Loucy (cell line): ENCODE data around the gene PATE2.

Experiments used
- EZH2phosphoT487 ChIP-seq: fragments of 200-600 bp; IDR thresholded peaks from 2 replicates; pipeline ENCODE4 v1.6.1; 2018; ENCODE audit warnings: antibody characterized with exemption, mild to moderate bottlenecking, moderate library complexity, borderline replicate concordance
- TF ChIP-seq, protein P1 (sequence below): fragments of 200-600 bp; sonication (generic); conservative IDR thresholded peaks from 2 replicates; pipeline ENCODE4 v1.5.1; 2014; ENCODE audit warnings: mild to moderate bottlenecking, antibody characterized with exemption, low read length

DNA sequence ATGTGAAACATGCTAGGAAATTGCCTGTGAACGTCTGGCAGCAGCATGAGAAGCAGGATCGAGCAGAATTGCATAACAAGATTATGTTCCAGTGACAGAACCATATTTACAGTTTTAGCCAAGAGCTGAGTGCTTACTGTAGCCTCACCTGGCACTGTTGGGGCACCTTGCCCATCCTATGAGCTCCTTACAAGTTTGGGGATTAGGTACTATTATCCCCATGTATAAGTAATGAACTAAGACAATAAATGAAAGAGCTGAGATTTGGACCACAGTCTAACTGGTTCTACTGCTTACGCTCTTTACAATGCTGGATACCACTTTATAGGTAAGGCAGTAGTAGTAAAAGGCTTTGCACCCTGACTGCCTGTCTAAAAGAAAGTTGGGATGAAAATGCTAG is 49.7 kb downstream of the PATE2 start:
- TF ChIP-seq, protein P1, sequence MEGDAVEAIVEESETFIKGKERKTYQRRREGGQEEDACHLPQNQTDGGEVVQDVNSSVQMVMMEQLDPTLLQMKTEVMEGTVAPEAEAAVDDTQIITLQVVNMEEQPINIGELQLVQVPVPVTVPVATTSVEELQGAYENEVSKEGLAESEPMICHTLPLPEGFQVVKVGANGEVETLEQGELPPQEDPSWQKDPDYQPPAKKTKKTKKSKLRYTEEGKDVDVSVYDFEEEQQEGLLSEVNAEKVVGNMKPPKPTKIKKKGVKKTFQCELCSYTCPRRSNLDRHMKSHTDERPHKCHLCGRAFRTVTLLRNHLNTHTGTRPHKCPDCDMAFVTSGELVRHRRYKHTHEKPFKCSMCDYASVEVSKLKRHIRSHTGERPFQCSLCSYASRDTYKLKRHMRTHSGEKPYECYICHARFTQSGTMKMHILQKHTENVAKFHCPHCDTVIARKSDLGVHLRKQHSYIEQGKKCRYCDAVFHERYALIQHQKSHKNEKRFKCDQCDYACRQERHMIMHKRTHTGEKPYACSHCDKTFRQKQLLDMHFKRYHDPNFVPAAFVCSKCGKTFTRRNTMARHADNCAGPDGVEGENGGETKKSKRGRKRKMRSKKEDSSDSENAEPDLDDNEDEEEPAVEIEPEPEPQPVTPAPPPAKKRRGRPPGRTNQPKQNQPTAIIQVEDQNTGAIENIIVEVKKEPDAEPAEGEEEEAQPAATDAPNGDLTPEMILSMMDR = no peak
- TF ChIP-seq EZH2phosphoT487 = no peak
